SH-SY5Y (cell line): ENCODE measurements around the gene SOX6.

Experiments used
- GATA2 ChIP-seq: IDR thresholded peaks from 2 replicates; pipeline ENCODE4 v1.6.1; 2011; ENCODE audit warnings: mild to moderate bottlenecking, low read depth, low read length
- GATA3 ChIP-seq: IDR thresholded peaks from 2 replicates; pipeline ENCODE4 v1.6.1; 2011; ENCODE audit warnings: low read depth, mild to moderate bottlenecking, low read length, moderate library complexity

DNA sequence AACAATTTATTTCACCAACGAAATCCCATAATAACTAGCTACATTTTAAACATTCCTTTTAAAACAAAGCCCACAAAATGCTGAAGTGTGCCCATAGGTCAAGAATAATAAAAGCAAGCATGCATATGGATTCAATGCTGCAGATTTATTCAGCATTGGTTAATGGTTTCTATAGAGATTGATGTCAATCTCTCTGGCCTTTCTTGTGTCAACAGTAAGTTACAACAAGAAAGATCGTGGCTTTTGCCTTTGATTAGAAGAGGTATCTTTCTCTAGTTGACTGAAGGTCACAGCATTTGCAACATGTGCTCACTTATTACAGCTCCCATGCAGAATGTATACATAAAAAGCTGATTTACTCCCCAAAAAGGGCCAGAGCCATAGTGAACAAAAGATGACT is 1.4 kb upstream of the SOX6 start:
- TF ChIP-seq GATA2 (no peak), GATA3 (no peak)
